ENCODE results near the gene CDADC1. TPM values are rescaled to one million over a fixed set of nuclear protein-coding genes. Genes with fewer than 3 reads are reported as not detected.

CDADC1 gene
- polyA plus RNA-seq (ENCODE audit: insufficient read length), result 10.2 TPM

GRCh38 chr13:49247643-49248621 is at the start of gene CDADC1:
CDADC1 (plus strand) TSS chr13:49247925; CDS start chr13:49248038, 113 bp downstream.
- DNase-seq, result peak; percentile 97

GRCh38 chr13:49206641-49207040 is 41.1 kb upstream of the CDADC1 start:
- DNase-seq, result no peak

- DNase-seq, result no peak
Observed at GRCh38 chr13:49208619-49209018, 39.1 kb upstream of the CDADC1 start.

GRCh38 chr13:49210114-49210513 is 37.6 kb upstream of the CDADC1 start:
- DNase-seq, result no peak

GRCh38 chr13:49210669-49211068 is 37.1 kb upstream of the CDADC1 start:
- no peak for DNase-seq

- DNase-seq, result no peak
Observed at GRCh38 chr13:49213539-49213938, 34.2 kb upstream of the CDADC1 start.

GRCh38 chr13:49213997-49214916 is 33.5 kb upstream of the CDADC1 start:
- no peak for DNase-seq

- no peak for DNase-seq
Observed at GRCh38 chr13:49214917-49215376, 32.8 kb upstream of the CDADC1 start.

GRCh38 chr13:49216334-49216733 is 31.4 kb upstream of the CDADC1 start:
- DNase-seq, result no peak

- no peak for DNase-seq
Observed at GRCh38 chr13:49217962-49218492, 29.7 kb upstream of the CDADC1 start.

- DNase-seq, result no peak
Observed at GRCh38 chr13:49218493-49219051, 29.2 kb upstream of the CDADC1 start.

GRCh38 chr13:49219647-49220035 is 28.1 kb upstream of the CDADC1 start:
- no peak for DNase-seq

- peak; percentile 44 for DNase-seq
Observed at GRCh38 chr13:49220036-49220855, 27.5 kb upstream of the CDADC1 start, which contains the start of gene MLNR. MLNR (plus strand) TSS chr13:49220338; CDS start chr13:49220338, 0 bp downstream.

GRCh38 chr13:49220856-49221589 is 26.7 kb upstream of the CDADC1 start:
- DNase-seq, result peak; percentile 13

GRCh38 chr13:49221590-49221965 is 26.1 kb upstream of the CDADC1 start:
- no peak for DNase-seq

- DNase-seq, result no peak
Observed at GRCh38 chr13:49225223-49226042, 22.3 kb upstream of the CDADC1 start.

- DNase-seq, result no peak
Observed at GRCh38 chr13:49226613-49227012, 21.1 kb upstream of the CDADC1 start.

GRCh38 chr13:49234741-49235140 is 13.0 kb upstream of the CDADC1 start:
- no peak for DNase-seq

GRCh38 chr13:49235856-49236431 is 11.8 kb upstream of the CDADC1 start:
- DNase-seq, result no peak

Data from hindlimb muscle (tissue), 1 donor.